ENCODE measurements around the gene MAN1B1.
"Not testable (repeated sequence)": the region's sequence is repeated elsewhere in the genome, so short reads cannot be mapped to it uniquely, and the experiment has no call there.

Gene MAN1B1

DNA sequence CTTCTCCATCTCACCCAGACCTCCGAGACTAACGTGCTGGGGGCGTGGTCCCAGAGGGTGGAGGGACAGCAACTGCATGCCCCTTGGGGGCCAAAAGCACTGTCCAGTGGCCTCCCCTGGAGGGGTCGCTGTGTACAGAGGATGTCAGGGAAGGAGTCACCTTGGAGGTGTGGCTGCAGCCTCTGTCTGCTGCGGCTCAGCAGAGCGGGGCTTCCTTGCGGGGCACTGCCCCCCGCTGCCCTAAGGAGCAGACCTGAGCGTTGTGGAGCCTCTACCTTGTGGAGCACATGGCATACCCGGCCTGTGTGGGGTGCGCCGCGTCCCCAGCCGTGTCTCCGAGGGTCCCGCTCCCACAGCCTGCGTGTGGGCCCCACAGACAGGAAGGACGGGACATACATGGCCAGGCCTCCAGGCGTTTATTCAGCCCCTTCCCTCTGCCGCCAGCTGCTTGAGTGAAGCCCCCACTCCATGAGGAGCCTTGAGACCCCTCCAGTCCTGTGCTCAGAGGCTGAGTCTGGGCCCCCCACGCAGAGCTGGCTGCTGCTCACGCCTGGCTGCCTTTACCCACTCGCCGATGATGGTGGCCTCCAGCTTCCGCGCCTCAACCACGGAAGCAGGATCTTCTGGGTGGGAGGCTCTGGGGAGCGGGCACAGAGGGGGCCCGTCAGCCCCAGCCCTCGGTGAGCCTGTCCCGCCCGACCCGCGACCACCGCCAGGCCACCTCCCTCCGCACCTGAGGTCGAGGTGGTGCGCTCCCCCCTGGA, 23.5 kb downstream of the MAN1B1 start:
- DNase-seq (ENCODE audit: low spot score): no peak

DNA sequence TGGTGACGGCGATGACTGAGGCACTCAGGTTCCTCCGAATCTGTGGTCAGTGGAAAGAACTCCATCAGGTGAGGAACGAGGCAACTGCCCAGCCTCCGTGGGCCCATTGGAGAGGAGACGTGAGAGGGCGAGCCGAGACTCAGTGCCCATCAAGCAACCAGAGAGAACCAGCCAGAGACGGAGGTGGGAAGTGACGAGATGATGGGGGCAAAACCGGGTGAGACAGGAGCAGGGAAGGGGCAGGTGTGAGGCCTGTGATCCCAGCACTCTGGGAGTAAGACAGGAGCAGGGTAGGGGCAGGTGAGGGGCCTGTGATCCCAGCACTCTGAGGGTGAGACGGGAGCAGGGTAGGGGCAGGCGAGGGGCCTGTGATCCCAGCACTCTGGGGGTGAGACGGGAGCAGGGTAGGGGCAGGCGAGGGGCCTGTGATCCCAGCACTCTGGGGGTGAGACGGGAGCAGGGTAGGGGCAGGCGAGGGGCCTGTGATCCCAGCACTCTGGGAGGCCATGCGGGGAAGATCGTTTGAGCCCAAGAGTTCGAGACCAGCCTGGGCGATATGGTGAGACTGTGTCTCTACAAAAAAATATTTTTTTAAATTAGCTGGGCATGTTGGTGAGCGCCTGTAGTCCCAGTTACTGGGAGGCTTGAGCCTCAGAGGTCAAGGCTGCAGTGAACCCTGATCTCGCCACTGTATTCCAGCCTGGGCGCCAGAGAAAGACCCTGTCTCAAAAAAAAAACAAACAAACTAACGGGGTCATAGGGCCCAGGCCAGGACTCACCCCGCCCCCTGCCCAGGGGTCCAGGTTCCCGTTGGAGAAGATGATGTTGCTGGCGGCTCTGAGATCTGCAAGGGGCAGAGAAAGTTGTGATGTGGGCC, 24.4 kb downstream of the MAN1B1 start:
- DNase-seq (ENCODE audit: low spot score): no peak

DNA sequence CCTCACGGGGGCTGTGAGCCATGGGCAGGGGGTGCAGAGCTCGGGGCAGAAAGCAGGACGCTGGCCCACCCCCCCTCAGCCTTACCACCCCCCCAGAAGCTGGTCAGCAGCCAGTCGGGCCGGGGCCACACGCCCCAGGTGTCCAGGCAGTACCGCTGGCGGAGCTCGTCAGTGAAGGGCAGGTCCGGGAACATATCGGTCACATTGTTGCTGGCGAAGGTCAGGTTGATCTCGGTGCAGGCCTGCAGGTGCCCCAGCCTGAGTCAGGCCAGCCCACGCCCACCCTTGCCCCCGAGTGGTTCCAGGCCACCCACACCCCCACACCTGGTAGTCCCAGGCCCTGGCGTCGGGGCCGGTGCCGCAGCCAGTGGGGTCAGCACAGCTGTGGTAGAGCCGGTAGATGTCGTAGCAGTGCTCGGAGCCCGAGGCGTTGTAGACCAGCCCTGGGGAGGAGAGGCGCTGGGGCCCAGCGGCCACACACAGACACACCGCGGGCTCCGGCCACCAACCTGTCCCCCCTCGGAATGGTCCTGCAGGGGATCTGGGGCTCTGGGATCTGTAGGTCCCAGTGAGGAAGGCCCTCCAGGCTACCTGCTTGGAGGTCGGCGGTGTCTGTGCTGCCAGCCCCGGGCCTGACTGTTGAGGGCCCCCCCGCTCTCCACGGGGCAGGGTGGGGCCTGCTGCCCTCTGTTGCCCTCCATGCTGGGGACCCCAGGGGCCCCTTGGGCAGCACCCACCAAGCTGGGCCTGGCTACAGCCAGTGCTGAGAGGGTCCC, 25.2 kb downstream of the MAN1B1 start:
- DNase-seq (ENCODE audit: low spot score): no peak

DNA sequence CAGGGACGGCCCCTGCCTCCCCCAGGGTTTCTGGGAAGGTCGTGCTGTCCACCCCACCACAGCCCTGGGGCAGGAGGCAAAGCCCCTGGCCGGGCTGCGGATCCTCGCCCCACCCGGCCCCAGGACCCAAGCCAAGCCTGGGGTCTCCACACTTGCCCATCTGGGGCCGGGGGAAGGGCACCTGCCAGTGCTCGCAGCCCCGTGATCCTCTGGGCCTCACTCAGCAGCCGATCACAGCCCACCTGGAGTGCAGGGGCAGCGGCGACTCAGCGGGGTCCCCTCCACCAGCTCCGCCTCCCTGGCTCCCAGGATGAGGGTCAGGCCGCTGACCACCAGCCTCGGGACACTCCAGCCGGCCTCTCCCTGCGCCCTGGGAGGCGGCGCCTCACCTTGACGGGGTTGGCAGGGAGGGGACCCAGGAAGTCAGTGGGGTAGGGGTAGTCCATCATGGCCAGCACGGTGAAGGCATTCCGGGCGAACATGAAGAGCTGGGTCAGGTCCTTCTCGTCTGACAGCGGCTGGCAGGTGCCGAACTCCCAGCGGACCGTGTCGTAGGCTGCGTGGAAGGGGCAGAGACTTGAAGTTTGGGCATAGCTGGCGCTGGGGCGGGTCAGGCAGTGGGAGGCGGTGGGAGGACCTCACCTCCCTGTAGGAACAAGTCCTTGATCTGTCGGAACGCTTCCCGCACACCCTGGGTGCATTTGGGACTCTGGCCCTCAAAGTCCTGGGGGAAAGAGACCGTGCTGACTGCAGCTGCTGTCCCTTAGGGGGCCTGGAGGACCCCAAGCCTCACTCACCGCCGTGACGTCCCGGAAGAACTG, 26.0 kb downstream of the MAN1B1 start:
- no peak for DNase-seq (ENCODE audit: low spot score)

DNA sequence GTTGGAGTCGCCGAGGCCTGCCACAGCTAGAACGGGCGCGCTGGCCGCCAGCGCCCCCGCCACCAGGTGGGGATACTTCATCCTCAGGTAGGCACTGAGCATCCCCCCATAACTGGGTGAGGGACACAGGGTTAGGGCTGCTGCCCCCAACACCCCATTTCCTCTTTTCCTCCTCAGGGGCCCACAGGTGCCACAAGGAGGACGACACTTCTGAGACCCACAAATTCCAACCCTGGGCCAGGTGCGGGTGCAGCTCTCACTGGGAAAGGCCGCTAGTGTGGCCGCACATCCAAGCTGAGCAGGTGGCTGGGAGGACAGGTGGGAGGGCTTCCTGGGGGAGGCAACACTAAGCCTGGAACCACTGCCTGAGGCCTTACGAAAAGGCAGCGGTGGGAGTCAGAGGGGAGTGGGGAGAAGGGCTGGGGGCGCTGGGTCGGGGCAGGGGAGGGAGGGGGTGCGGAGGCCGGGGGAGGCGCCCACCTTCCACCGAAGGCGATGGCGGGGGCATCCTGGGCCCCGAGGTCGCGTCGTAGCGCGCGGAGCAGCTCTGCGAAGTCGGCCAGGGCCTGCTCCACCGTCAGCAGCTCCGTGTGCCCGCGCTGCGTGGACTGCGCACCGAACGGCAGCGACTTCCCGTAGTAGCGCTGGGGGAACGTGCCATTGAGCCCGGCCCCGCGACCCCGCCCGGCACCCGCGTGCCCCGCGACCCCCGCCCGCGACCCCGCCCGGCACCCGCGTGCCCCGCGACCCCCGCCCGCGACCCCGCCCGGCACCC, 26.8 kb downstream of the MAN1B1 start:
- DNase-seq (ENCODE audit: low spot score): no peak

DNA sequence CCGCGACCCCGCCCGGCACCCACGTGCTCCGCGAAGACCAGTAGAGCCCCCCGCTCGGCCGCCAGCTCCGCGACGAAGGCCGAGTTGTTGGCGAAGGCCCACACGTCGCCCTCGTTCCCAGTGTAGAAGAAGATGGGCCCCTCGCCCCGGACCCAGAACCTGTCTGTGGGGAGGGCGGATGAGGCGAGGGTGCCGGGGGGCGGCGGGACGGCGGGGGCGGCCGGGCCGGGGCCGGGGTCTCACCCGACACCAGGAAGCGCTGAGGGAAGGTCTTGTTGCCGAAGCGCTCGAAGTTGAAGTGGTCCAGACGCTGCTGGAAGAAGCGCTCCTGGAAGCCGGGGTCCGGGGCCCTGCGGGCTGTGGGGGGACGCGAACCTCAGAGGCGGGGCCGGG, 27.4 kb downstream of the MAN1B1 start:
- no peak for DNase-seq (ENCODE audit: low spot score)

DNA sequence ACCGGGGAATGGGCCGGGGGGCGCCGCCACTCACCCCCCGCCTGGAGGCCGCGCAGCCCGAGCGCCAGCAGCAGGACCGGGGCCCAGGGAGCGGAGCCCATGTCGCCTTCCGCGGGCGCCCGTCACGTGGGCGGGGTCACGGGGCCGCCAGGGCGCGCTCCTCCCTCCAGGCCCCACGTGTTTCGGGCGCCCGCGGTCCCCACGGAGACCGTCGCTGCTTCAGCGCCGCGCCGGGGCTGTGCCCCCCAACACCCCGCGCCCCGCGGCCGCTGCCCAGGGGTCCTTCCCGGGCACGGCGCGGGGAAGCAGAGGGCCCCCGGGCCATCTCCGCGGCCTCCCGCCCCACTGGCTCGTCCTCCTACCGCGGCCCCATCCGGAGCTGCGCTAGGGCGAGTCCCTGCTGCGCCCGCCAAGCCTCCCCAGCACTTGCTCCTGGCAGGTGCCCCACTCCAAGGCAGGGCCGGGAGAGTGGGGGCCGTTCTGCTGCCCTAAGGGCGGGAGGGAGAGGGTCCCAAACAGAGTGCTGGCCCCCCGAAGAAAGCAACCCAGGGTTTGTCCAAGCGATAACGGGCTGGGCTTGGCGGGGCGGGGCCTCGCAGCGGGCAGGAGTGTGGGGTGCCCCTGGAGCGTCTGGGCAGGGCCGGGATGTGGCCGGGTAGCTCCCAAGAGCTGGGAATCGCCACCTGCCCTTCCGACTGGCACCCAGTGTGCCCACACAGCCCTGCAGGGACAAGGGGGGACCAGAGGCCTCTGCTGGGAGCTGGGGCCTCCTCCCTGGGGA, 28.0 kb downstream of the MAN1B1 start, which contains the start of gene DPP7:
Gene DPP7, minus strand, starts transcription at position 121 of the 781 bp plus-strand sequence. Its CDS starts 20 bp downstream, at position 101.
- peak; percentile 76 for DNase-seq (ENCODE audit: low spot score)

DNA sequence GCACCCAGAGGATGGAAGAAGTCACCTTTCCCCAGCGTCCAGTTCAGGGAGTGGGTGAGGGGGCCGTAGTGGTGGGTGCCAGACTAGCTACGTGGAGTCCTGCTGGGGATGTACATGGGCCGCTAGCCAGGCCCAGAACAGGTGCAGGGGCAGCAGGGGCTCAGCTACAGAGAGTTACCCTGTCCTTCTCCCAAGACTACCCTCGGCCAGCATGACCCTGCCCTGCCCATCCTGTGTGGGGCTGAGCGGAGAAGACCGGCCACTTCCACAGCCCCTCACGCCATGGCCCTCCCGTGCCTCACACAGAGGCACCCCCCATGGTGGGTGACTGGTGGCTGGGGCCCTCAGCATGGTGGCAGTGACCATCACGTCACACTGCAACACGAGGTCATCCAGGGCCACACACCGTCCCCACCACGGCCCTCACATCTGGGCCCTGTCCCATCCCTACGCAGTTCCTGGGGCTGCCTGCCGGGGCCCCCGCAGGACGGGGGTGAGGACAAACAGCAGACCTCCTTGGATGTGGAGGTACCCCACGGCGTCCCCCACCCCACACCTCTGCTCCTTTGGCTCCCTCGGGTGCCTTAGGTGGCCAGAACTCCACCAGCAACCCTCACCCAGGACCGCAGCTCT, 28.7 kb downstream of the MAN1B1 start:
- DNase-seq (ENCODE audit: low spot score): no peak

DNA sequence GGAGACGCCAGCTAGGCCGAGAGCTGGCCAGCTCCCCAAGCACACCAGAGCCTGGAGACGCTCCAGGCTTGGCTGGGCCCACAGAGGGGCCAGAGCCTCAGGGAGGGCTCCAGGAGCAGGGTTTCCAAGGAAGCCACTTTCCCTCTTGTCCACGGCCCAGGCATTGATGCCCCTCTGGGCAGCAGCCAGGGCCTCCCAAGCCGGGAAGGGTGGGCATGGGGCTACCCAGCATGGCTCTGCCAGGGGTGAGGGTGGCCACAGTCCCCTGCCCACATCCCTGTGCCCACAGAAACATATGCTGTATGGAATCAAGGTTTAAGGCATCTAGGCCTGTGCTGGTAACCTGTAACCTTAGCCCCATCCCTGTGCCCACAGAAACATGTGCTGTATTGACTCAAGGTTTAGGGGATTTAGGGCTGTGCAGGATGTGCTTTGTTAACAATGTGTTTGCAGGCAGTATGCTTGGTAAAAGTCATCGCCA, 29.3 kb downstream of the MAN1B1 start:
- DNase-seq (ENCODE audit: low spot score): no peak

DNA sequence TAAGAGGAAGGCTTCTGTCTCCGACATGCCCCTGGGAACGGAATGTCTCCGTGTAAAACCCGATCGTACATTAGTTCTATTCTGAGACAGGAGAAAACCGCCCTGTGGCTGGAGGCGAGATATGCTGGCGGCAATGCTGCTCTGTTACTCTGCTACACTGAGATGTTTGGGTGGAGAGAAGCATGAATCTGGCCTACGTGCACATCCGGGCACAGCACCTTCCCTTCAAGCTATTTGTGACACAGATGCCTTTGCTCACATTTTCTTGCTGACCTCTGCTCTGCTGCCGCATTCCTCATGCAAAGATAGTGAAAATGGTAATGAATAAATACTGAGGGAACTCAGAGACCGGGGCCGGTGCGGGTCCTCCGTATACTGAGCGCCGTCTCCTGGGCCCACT, 29.9 kb downstream of the MAN1B1 start:
- no peak for DNase-seq (ENCODE audit: low spot score)

DNA sequence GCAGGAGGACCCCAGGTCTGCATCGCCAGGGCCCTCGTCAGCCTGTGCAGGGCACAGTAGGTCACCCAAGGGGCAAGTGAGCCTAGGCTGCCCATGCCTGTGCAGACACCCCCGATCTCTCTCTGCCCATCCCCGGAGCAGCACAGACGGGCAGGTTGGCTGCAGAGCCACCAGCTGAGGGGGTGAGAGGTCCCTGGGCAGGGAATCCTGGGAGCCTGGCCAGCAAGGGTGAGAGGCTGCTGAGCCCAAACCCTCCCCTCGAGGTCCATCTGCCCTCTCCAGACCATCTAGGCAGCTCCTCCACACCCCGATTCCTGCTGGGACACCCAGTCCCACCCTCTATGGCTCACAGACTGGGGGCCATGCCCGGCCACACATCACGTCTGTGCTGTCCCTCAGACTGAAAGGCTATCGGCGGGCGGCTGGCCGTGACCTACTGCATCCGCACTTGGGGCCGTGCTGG, 30.5 kb downstream of the MAN1B1 start:
- no peak for DNase-seq (ENCODE audit: low spot score)

DNA sequence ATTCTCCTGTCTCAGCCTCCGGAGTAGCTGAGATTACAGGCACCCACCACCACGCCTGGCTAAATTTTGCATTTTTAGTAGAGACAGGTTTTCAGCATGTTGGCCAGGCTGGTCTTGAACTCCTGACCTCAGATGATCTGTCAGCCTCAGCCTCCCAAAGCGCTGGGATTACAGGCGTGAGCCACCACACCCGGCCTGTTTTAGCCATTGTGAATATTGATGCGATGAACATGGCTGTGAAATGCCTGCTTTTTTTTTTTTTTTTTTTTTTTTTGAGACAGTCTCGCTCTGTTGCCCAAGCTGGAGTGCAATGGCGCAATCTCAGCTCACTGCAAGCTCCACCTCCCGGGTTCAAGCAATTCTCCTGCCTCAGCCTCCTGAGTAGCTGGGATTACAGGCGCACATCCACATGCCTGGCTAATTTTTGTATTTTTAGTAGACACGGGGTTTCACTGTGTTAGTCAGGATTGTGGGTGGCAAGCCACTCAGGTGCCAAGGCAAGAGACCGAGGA, 31.4 kb downstream of the MAN1B1 start:
- not testable (repeated sequence) for DNase-seq (ENCODE audit: low spot score)

DNA sequence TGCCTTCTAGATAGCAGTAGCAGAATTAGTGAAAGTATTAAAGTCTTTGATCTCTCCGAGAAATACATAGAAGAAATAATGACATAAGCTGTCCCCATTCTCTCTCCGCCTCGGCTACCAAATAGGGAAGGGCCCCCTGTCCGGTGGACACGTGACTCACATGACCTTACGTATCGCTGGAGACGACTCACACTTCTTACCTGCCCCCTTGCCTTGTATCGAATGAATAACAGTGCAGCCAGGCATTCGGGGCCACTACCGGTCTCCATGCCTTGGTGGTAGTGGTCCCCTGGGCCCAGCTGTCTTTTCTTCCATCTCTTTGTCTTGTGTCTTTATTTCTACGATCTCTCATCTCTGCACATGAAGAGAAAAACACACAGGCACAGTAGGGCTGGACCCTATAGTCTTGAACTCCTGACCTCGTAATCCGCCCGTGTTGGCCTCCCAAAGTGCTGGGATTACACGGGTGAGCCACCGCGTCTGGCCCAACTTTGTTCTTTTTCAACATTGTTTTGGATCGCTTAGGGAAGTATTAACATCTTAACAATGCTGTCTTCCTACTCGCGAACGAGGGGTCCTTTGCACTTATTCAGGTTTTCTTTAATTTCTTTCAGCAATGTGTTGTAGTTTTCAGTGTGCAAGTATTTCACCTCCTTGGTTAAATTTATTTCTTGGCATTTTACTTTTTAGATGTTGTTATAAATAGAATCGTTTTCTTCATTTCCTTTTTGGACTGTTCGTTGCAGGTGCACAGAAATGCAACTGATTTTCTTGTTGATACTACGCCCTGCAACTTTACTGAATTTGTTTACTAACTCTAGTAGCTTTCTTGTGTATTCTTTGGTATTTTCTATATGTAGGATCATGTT, 35.4 kb downstream of the MAN1B1 start:
- not testable (repeated sequence) for DNase-seq (ENCODE audit: low spot score)

DNA sequence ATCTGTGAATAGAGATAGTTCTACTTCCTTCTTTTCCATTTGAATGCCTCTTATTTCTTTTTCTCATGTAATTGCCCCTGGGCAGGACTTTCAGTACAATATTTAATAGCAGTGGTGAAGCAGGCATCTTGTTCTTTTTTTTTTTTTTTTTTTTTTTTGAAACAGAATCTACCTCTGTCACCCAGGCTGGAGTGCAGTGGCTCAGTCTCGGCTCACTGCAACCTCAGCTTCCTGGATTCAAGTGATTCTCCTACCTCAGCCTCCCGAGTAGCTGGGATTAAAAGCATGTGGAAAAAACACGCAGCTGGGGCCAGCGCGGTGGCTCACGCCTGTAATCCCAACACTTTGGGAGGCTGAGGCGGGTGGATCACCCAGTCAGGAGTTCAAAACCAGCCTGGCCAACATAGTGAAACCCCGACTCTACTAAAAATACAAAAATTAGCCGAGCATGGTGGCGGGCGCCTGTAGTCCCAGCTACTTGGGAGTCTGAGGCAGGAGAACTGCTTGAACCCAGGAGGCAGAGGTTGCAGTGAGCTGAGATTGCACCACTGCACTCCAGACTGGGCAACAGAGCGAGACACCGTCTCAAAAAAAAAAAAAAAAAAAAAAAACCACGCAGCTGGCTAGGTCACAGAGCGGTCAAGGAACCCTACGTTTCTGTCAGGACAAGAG, 36.1 kb downstream of the MAN1B1 start:
- not testable (repeated sequence) for DNase-seq (ENCODE audit: low spot score)

DNA sequence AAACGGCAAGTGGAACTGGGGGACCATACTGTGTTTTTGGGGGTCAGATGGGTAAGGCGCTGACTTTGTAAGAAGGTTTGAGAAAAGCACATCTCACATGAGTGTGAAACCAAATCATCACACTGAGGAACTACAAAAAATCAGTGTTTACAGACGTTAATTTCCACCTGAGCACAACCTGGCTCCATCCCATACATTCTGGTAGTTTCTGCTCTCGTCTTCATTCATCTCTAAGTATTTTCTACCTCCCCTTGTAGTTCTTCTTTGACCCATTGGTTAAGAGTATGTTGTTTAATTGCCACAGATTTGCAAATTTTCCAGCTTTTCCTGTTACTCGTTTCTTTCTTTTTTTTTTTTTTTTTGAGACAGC, 36.7 kb downstream of the MAN1B1 start:
- DNase-seq (ENCODE audit: low spot score): no peak

DNA sequence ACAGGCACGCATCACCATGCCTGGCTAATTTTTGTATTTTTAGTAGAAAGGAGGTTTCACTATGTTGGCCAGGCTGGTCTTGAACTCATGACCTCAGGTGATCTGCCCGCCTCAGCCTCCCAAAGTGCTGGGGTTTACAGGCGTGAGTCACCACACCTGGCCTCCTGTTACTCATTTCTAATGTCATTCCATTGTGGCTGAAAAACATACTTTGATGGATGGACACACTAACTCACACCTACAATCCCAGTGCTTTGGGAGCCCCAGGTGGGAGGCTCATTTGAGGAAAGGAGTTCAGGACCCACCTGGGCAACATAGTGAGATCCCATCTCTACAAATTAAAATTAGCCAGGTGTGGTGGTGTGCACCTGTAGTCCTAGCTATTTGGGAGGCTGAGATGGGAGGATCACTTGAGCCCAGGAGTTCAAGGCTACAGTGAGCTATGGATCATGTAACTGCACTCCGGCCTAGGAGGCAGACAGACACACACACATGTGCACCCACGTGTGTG, 37.2 kb downstream of the MAN1B1 start:
- not testable (repeated sequence) for DNase-seq (ENCODE audit: low spot score)

DNA sequence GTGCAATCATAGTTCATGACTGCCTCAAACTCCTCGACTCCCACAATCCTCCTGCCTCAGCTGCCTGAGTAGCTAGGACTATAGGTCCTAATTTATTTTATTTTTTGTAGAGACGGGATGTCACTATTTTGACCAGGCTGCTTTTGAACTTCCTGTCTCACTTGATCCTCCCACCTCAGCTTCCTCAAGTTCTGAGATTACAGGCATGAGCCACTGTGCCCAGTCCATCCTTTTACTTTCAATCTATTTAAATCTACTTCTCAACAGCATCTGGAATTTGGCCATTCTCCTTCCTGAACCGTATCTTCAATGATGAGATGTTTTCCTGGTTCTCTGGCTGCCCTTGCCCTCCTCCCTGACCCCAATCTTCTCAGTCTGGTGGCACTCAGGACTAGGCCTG, 40.0 kb downstream of the MAN1B1 start:
- DNase-seq (ENCODE audit: low spot score): peak; percentile 11
